Caco-2 (cell line): Measurements from ENCODE around the gene OR3A3. TPM values are rescaled to one million over a fixed set of nuclear protein-coding genes. Genes with fewer than 3 reads are reported as not detected.
"Not testable (repeated sequence)": the region's sequence is repeated elsewhere in the genome, so short reads cannot be mapped to it uniquely, and the experiment has no call there.

Experiments
- BruUV-seq: library from RNA; stranded (reverse); fragments of 400-500 nt; replicated peaks from 2 replicates; lab custom pipeline; 2021; lab: Mats Ljungman, UMichigan
- CTCF ChIA-PET: fragments of 300-600 bp; sonication (Branson Sonifier 250); formaldehyde crosslinking; loops from one replicate; lab custom pipeline; 2022; ENCODE audit warnings: antibody characterized with exemption; lab: Charles Lee
- POLR2A ChIA-PET: fragments of 300-600 bp; sonication (Branson Sonifier 250); formaldehyde crosslinking; loops from one replicate; lab custom pipeline; 2022; ENCODE audit warnings: antibody characterized with exemption; lab: Charles Lee
- DNase-seq, 2 experiments: peaks; one replicate each; pipeline versions ENCODE4 v3.0.0 to v3.0.0-alpha.2; 2020 to 2022
- H3K27me3 ChIP-seq: replicated peaks from 2 replicates; pipeline ENCODE4 v1.6.0; 2011; ENCODE audit warnings: low read length; ENCODE audit not compliant: control insufficient read depth, insufficient read depth
- H3K36me3 ChIP-seq: 2 replicates; pipeline ENCODE4 v1.5.1; 2011; ENCODE audit warnings: low read length; ENCODE audit not compliant: control insufficient read depth, insufficient read depth
- H3K4me1 ChIP-seq: fragments of 250-450 bp; sonication (Bioruptor Pico); 2 replicates; pipeline ENCODE4 v1.5.1; 2020; ENCODE audit warnings: mild to moderate bottlenecking
- H3K4me3 ChIP-seq: 2 replicates; pipeline ENCODE4 v1.5.1; 2011; ENCODE audit warnings: low read depth, mild to moderate bottlenecking, control low read depth, low read length
- H3K9me3 ChIP-seq: fragments of 250-450 bp; sonication (Bioruptor Pico); 2 replicates; pipeline ENCODE4 v1.5.1; 2020; ENCODE audit warnings: mild to moderate bottlenecking, moderate library complexity
- H3K27ac Mint-ChIP-seq: one replicate; pipeline ENCODE4 v1.8.0; 2022; ENCODE audit warnings: mixed read lengths; ENCODE audit not compliant: unreplicated experiment
- H3K27me3 Mint-ChIP-seq: one replicate; pipeline ENCODE4 v1.8.0; 2022; ENCODE audit warnings: mixed read lengths; ENCODE audit not compliant: insufficient read depth, unreplicated experiment
- H3K36me3 Mint-ChIP-seq: one replicate; pipeline ENCODE4 v1.8.0; 2022; ENCODE audit warnings: mild to moderate bottlenecking, mixed read lengths; ENCODE audit not compliant: insufficient read depth, unreplicated experiment
- H3K4me1 Mint-ChIP-seq: one replicate; pipeline ENCODE4 v1.8.0; 2022; ENCODE audit warnings: low read depth, mixed read lengths; ENCODE audit not compliant: unreplicated experiment
- H3K4me3 Mint-ChIP-seq: one replicate; pipeline ENCODE4 v1.8.0; 2022; ENCODE audit warnings: mild to moderate bottlenecking, moderate library complexity, mixed read lengths; ENCODE audit not compliant: unreplicated experiment
- H3K9me3 Mint-ChIP-seq: one replicate; pipeline ENCODE4 v1.8.0; 2022; ENCODE audit warnings: mixed read lengths; ENCODE audit not compliant: unreplicated experiment
- intact Hi-C: fragments of 100-400 bp; cut with micrococcal nuclease; formaldehyde crosslinking; loops from one replicate; pipeline ENCODE4 v1.10.0; 2022; ENCODE audit not compliant: unreplicated experiment
- total RNA-seq: library from RNA; stranded (reverse); gene quantifications from 2 replicates; pipeline ENCODE4 v1.2.3, GENCODE V29; 2022
- TF ChIP-seq, protein P1 (sequence below), 2 experiments: fragments of 200-600 bp in 1 of 2; IDR thresholded peaks; 1 replicate in 1 of 2; 2 replicates in 1 of 2; pipeline versions ENCODE4 v1.5.1 to v1.8.0; 2011 to 2022; ENCODE audit warnings: antibody characterized with exemption in 1 of 2, control low read depth in 1 of 2, inconsistent platforms in 1 of 2, low read depth in 1 of 2, low read length in 1 of 2, mild to moderate bottlenecking in 1 of 2, moderate library complexity in 1 of 2; ENCODE audit not compliant: insufficient read depth in 1 of 2, severe bottlenecking in 1 of 2, unreplicated experiment in 1 of 2

Gene OR3A3
- total RNA-seq, 1 experiment from 2014 or later, result not detected

- POLR2A ChIA-PET, result no interaction called here
Observed at GRCh38 chr17:3415610-3416009, 4.4 kb downstream of the OR3A3 start.

GRCh38 chr17:3418222-3418621, 7.1 kb downstream of the OR3A3 start:
- no peaks in the 10 kb centered on the region for H3K9me3 ChIP-seq
- intact Hi-C loops, result no loop called here
- CTCF ChIA-PET, result no interaction called here
- Mint-ChIP-seq H3K9me3 (no peaks in the 10 kb centered on the region), H3K4me1 (no peaks in the 10 kb centered on the region), H3K36me3 (no peaks in the 10 kb centered on the region), H3K27me3 (peaks cover 5% of the 10 kb centered on the region), H3K27ac (no peak overlapping the region), H3K4me3 (no peak overlapping the region)
- no peaks in the 10 kb centered on the region for H3K36me3 ChIP-seq
- POLR2A ChIA-PET, result no interaction called here
- no TSS peak for BruUV-seq
- H3K4me3 ChIP-seq, result no peak overlapping the region
- no peaks in the 10 kb centered on the region for H3K4me1 ChIP-seq
- DNase-seq, result no peak
- TF ChIP-seq, protein P1, sequence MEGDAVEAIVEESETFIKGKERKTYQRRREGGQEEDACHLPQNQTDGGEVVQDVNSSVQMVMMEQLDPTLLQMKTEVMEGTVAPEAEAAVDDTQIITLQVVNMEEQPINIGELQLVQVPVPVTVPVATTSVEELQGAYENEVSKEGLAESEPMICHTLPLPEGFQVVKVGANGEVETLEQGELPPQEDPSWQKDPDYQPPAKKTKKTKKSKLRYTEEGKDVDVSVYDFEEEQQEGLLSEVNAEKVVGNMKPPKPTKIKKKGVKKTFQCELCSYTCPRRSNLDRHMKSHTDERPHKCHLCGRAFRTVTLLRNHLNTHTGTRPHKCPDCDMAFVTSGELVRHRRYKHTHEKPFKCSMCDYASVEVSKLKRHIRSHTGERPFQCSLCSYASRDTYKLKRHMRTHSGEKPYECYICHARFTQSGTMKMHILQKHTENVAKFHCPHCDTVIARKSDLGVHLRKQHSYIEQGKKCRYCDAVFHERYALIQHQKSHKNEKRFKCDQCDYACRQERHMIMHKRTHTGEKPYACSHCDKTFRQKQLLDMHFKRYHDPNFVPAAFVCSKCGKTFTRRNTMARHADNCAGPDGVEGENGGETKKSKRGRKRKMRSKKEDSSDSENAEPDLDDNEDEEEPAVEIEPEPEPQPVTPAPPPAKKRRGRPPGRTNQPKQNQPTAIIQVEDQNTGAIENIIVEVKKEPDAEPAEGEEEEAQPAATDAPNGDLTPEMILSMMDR (IDR thresholded peaks at IDR 0.05; ENCODE audit: insufficient read depth in 1 of 2, low read depth in 1 of 2, low read length in 1 of 2, severe bottlenecking in 1 of 2, unreplicated experiment in 1 of 2), result no peak
- H3K27me3 ChIP-seq, result no peaks in the 10 kb centered on the region

More at GRCh38 chr17:3415610-3416009, 4.4 kb downstream of the OR3A3 start:
- no peak overlapping the region for H3K4me3 ChIP-seq
- H3K36me3 ChIP-seq, result no peaks in the 10 kb centered on the region
- TF ChIP-seq, protein P1 (IDR thresholded peaks at IDR 0.05; ENCODE audit: insufficient read depth in 1 of 2, low read depth in 1 of 2, low read length in 1 of 2, severe bottlenecking in 1 of 2, unreplicated experiment in 1 of 2), result no peak
- Mint-ChIP-seq H3K36me3 (no peaks in the 10 kb centered on the region), H3K4me3 (no peak overlapping the region), H3K27ac (no peak overlapping the region), H3K9me3 (no peaks in the 10 kb centered on the region), H3K4me1 (no peaks in the 10 kb centered on the region), H3K27me3 (peaks cover 6% of the 10 kb centered on the region)
- H3K27me3 ChIP-seq, result no peaks in the 10 kb centered on the region
- no peaks in the 10 kb centered on the region for H3K9me3 ChIP-seq
- intact Hi-C loops, result no loop called here
- CTCF ChIA-PET, result no interaction called here
- no peaks in the 10 kb centered on the region for H3K4me1 ChIP-seq
- DNase-seq, result no peak
- no TSS peak for BruUV-seq

DNA sequence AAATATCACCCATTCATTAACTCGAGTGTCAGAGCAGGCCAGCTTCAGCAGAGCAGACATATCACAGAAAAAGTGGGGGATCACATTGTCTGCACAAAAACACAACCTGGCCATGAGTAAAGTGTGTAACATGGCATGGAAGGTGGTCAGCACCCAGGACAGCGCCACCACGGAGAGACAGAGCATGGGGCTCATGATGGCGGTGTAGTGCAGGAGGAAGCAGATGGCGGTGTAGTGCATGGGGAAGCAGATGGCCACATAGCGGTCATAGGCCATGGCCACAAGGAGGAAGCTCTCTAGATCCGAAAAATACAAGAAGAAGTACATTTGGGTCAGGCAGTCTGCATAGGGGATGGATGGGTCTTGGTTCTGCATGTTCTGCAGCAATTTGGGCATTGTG, 22.0 kb downstream of the OR3A3 start:
- H3K4me3 ChIP-seq, H3K4me1 ChIP-seq, H3K4me1 Mint-ChIP-seq, H3K4me3 Mint-ChIP-seq, H3K36me3 Mint-ChIP-seq, H3K27ac Mint-ChIP-seq, H3K36me3 ChIP-seq, H3K27me3 ChIP-seq, H3K9me3 ChIP-seq, BruUV-seq, POLR2A ChIA-PET, intact Hi-C loops: not testable (repeated sequence)
- CTCF ChIA-PET, result interaction anchor here (0.6 kb wide), 1 partner anchor 942 kb away, joined by 6 read pairs; no protein-coding TSS in a partner anchor
- peak; percentile 51 to 54 for DNase-seq
- Mint-ChIP-seq H3K9me3 (peaks cover 12% of the 10 kb centered on the region), H3K27me3 (peaks cover 16% of the 10 kb centered on the region)

- no peaks in the 10 kb centered on the region for H3K36me3 Mint-ChIP-seq
- ChIA-PET POLR2A (no interaction called here), CTCF (no interaction called here)
- no peak within 1 kb of the TSS for H3K27ac Mint-ChIP-seq
- Histone ChIP-seq H3K9me3 (no peaks in the 10 kb centered on the region; the same call in 1 of the 2 replicates), H3K36me3 (no peaks in the 10 kb centered on the region), H3K4me3 (no peak within 1 kb of the TSS), H3K4me1 (no peaks in the 10 kb centered on the region), H3K27me3 (no peaks in the 10 kb centered on the region)
- H3K9me3 Mint-ChIP-seq, result peaks cover 12% of the 10 kb centered on the region
- peaks cover 16% of the 10 kb centered on the region for H3K27me3 Mint-ChIP-seq
- no peak within 1 kb of the TSS for H3K4me3 Mint-ChIP-seq
- no peaks in the 10 kb centered on the region for H3K4me1 Mint-ChIP-seq
- intact Hi-C loops, result no loop called here
- TF ChIP-seq, protein P1 (IDR thresholded peaks at IDR 0.05; ENCODE audit: insufficient read depth in 1 of 2, low read depth in 1 of 2, low read length in 1 of 2, severe bottlenecking in 1 of 2, unreplicated experiment in 1 of 2), result no peak
- DNase-seq, result no peak
- BruUV-seq, result no TSS peak
Observed at GRCh38 chr17:3433741-3434140, 22.6 kb downstream of the OR3A3 start, which contains the start of gene OR1E2. Gene OR1E2 (minus strand): TSS chr17:3433841. CDS start chr17:3433841, 0 bp downstream.
